Measurements from ENCODE around the gene PANK3.

The PANK3 gene

DNA sequence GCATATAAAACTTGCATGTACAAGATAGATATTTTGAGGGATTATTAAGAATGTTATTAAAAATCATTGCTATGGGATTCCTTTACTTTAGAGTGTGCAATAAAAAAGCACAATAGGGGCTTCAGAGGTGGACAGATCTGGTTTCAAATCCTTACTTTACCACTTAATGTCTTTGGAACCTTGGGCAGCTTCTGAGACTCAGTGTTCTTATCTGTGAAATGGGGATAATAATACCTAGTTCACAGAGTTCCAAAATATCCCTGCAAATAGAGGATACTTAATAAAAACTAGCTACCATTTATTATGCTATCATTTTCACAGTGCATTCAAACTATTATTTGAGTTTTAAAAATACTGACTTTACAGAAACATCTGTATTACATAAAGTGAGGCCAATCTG lies 23.3 kb upstream of the PANK3 start:
- H3K36me3 ChIP-seq (ENCODE audit: insufficient read depth, low read length), result no peaks in the 10 kb centered on the region
- H3K4me1 ChIP-seq (ENCODE audit: insufficient read depth, low read length), result no peaks in the 10 kb centered on the region
- no peak for ATAC-seq (ENCODE audit: insufficient read depth, low read depth)

DNA sequence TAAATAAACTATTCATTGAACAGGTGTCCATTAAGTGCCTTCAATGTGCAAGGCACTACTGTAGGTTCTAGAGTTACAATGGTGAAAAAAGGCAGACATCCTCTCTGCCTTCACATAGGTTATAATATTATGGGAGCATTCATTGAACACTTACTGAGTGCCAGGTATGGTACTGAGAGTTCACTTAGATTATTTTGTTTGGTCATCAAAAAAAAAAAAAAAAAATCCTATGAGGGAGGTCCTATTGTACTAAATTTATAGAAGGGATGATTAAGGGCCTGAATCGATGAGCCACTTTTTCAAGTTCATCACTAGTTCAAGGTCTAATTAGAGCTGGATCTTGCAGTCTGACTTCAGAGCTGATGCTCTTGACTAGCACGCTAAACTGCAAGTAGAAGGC lies 22.8 kb upstream of the PANK3 start:
- Histone ChIP-seq H3K27me3 (ENCODE audit: insufficient read depth, low read length, poor library complexity) (no peaks in the 10 kb centered on the region), H4K20me1 (ENCODE audit: insufficient read depth, low read length) (no peaks in the 10 kb centered on the region), H3K27ac (ENCODE audit: low read length) (no peak overlapping the region), H3K9ac (ENCODE audit: low read depth, low read length) (no peak overlapping the region), H3K4me1 (ENCODE audit: insufficient read depth, low read length) (no peaks in the 10 kb centered on the region), H2AFZ (ENCODE audit: low read depth, low read length) (no peak overlapping the region), H3K4me3 (ENCODE audit: low read depth in 1 of 2, low read length in 2 of 2) (no peak overlapping the region), H3K4me2 (ENCODE audit: insufficient read depth, low read length) (no peak overlapping the region), H3K36me3 (ENCODE audit: insufficient read depth, low read length) (no peaks in the 10 kb centered on the region), H3K9me3 (ENCODE audit: insufficient read depth, low read length, severe bottlenecking) (no peaks in the 10 kb centered on the region), H3K79me2 (ENCODE audit: insufficient read depth, low read length) (no peaks in the 10 kb centered on the region)
- TF ChIP-seq, protein P1, sequence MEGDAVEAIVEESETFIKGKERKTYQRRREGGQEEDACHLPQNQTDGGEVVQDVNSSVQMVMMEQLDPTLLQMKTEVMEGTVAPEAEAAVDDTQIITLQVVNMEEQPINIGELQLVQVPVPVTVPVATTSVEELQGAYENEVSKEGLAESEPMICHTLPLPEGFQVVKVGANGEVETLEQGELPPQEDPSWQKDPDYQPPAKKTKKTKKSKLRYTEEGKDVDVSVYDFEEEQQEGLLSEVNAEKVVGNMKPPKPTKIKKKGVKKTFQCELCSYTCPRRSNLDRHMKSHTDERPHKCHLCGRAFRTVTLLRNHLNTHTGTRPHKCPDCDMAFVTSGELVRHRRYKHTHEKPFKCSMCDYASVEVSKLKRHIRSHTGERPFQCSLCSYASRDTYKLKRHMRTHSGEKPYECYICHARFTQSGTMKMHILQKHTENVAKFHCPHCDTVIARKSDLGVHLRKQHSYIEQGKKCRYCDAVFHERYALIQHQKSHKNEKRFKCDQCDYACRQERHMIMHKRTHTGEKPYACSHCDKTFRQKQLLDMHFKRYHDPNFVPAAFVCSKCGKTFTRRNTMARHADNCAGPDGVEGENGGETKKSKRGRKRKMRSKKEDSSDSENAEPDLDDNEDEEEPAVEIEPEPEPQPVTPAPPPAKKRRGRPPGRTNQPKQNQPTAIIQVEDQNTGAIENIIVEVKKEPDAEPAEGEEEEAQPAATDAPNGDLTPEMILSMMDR (IDR thresholded peaks at IDR 0.05; ENCODE audit: borderline replicate concordance, extremely low read depth, low read length, poor library complexity, severe bottlenecking), result no peak
- TF ChIP-seq EZH2 (IDR thresholded peaks at IDR 0.05; ENCODE audit: borderline replicate concordance, low read depth, low read length, severe bottlenecking), result no peak
- DNase-seq (no peak), ATAC-seq (ENCODE audit: insufficient read depth, low read depth) (no peak)

More for the DNA sequence above, 23.3 kb upstream of the PANK3 start:
- no peaks in the 10 kb centered on the region for H3K9me3 ChIP-seq (ENCODE audit: insufficient read depth, low read length, severe bottlenecking)
- H3K4me2 ChIP-seq (ENCODE audit: insufficient read depth, low read length), result no peak overlapping the region
- no peaks in the 10 kb centered on the region for H3K27me3 ChIP-seq (ENCODE audit: insufficient read depth, low read length, poor library complexity)
- no peak overlapping the region for H3K9ac ChIP-seq (ENCODE audit: low read depth, low read length)
- H2AFZ ChIP-seq (ENCODE audit: low read depth, low read length), result no peak overlapping the region
- H3K4me3 ChIP-seq (ENCODE audit: low read depth in 1 of 2, low read length in 2 of 2), result no peak overlapping the region
- no peak overlapping the region for H3K27ac ChIP-seq (ENCODE audit: low read length)
- no peaks in the 10 kb centered on the region for H3K79me2 ChIP-seq (ENCODE audit: insufficient read depth, low read length)
- no peaks in the 10 kb centered on the region for H4K20me1 ChIP-seq (ENCODE audit: insufficient read depth, low read length)
- TF ChIP-seq, protein P1 (IDR thresholded peaks at IDR 0.05; ENCODE audit: borderline replicate concordance, extremely low read depth, low read length, poor library complexity, severe bottlenecking), result no peak
- no peak for TF ChIP-seq EZH2 (IDR thresholded peaks at IDR 0.05; ENCODE audit: borderline replicate concordance, low read depth, low read length, severe bottlenecking)
- DNase-seq, result no peak

DNA sequence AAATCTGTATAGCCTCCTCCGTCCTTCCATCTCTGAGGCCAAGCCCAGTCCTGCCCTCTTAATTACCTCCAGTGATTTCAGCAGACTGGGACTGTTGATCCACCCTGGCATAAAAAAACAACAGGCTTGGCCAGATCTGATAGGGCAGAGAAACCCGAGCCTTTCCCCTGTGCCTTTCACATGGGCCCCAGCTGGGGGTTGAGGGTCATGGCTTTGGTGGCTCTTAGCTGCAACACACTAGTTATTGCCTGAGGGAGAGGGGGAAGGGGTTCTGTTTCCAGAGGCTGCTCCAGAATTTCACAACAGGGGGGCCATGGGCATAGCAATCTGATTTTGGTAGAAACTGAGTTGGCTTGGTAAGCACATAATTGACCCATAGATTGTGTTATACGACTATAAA lies 21.2 kb upstream of the PANK3 start:
- Histone ChIP-seq H3K9ac (ENCODE audit: low read depth, low read length) (no peak overlapping the region), H3K27ac (ENCODE audit: low read length) (no peak overlapping the region), H3K4me3 (ENCODE audit: low read depth in 1 of 2, low read length in 2 of 2) (no peak overlapping the region), H3K27me3 (ENCODE audit: insufficient read depth, low read length, poor library complexity) (no peaks in the 10 kb centered on the region), H3K4me2 (ENCODE audit: insufficient read depth, low read length) (no peak overlapping the region), H2AFZ (ENCODE audit: low read depth, low read length) (no peak overlapping the region), H4K20me1 (ENCODE audit: insufficient read depth, low read length) (no peaks in the 10 kb centered on the region), H3K36me3 (ENCODE audit: insufficient read depth, low read length) (no peaks in the 10 kb centered on the region), H3K9me3 (ENCODE audit: insufficient read depth, low read length, severe bottlenecking) (no peaks in the 10 kb centered on the region), H3K79me2 (ENCODE audit: insufficient read depth, low read length) (no peaks in the 10 kb centered on the region), H3K4me1 (ENCODE audit: insufficient read depth, low read length) (no peaks in the 10 kb centered on the region)
- no peak for TF ChIP-seq EZH2 (IDR thresholded peaks at IDR 0.05; ENCODE audit: borderline replicate concordance, low read depth, low read length, severe bottlenecking)
- DNase-seq (no peak), ATAC-seq (ENCODE audit: insufficient read depth, low read depth) (no peak)

DNA sequence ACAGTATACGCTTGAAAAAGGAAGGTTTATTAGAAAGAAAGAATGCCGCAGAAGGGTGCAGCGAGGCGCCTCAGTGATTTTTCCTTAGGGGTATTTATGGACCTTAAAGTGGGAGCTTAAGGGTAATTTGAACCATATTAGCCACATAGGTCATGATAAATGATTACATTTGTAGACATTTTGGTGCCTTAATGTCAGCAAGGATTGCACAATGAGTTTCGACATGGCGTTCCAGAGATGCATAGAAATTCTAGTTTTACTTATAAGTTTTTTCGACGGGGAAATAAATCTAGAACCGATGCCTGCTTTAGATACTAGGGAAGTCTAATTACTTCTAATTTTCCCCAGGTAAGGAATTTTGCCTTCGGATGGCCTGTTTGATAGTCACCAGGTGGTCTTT lies 20.7 kb upstream of the PANK3 start:
- Histone ChIP-seq H3K4me3 (ENCODE audit: low read depth in 1 of 2, low read length in 2 of 2) (no peak overlapping the region), H3K4me2 (ENCODE audit: insufficient read depth, low read length) (no peak overlapping the region), H3K9me3 (ENCODE audit: insufficient read depth, low read length, severe bottlenecking) (no peaks in the 10 kb centered on the region), H3K4me1 (ENCODE audit: insufficient read depth, low read length) (no peaks in the 10 kb centered on the region), H3K9ac (ENCODE audit: low read depth, low read length) (no peak overlapping the region), H4K20me1 (ENCODE audit: insufficient read depth, low read length) (no peaks in the 10 kb centered on the region), H3K27ac (ENCODE audit: low read length) (no peak overlapping the region), H2AFZ (ENCODE audit: low read depth, low read length) (no peak overlapping the region), H3K79me2 (ENCODE audit: insufficient read depth, low read length) (no peaks in the 10 kb centered on the region), H3K36me3 (ENCODE audit: insufficient read depth, low read length) (no peaks in the 10 kb centered on the region), H3K27me3 (ENCODE audit: insufficient read depth, low read length, poor library complexity) (no peaks in the 10 kb centered on the region)
- no peak for DNase-seq
- ATAC-seq (ENCODE audit: insufficient read depth, low read depth), result no peak
- TF ChIP-seq EZH2 (IDR thresholded peaks at IDR 0.05; ENCODE audit: borderline replicate concordance, low read depth, low read length, severe bottlenecking), result no peak
- TF ChIP-seq, protein P1 (IDR thresholded peaks at IDR 0.05; ENCODE audit: borderline replicate concordance, extremely low read depth, low read length, poor library complexity, severe bottlenecking), result no peak
